Activated naive CD4-positive, alpha-beta T cell treated with anti-CD3 and anti-CD28 coated beads for 36 hours (primary cell): Measurements from ENCODE around the gene TNFRSF21. TPM values are rescaled to one million over a fixed set of nuclear protein-coding genes. Genes with fewer than 3 reads are reported as not detected.

Experiments
- CTCF ChIA-PET: fragments of 350-600 bp; sonication (Branson Sonifier 250); formaldehyde crosslinking; loops from one replicate; lab custom pipeline; 2021; ENCODE audit warnings: antibody characterized with exemption; lab: Charles Lee
- DNase-seq: peaks from one replicate; pipeline ENCODE4 v3.0.0-alpha.2; 2020
- H3K27ac Mint-ChIP-seq: one replicate; pipeline ENCODE4 v1.8.0; 2021; ENCODE audit warnings: mild to moderate bottlenecking, mixed read lengths
- H3K27me3 Mint-ChIP-seq: one replicate; pipeline ENCODE4 v1.8.0; 2021; ENCODE audit warnings: low read depth, mixed read lengths
- H3K36me3 Mint-ChIP-seq: one replicate; pipeline ENCODE4 v1.8.0; 2021; ENCODE audit warnings: low read depth, mixed read lengths
- H3K4me1 Mint-ChIP-seq: one replicate; pipeline ENCODE4 v1.8.0; 2021; ENCODE audit warnings: low read depth, mixed read lengths
- H3K4me3 Mint-ChIP-seq: one replicate; pipeline ENCODE4 v1.8.0; 2021; ENCODE audit warnings: mild to moderate bottlenecking, moderate library complexity, mixed read lengths
- H3K9me3 Mint-ChIP-seq: one replicate; pipeline ENCODE4 v1.8.0; 2021; ENCODE audit warnings: mixed read lengths
- intact Hi-C: fragments of 100-400 bp; cut with micrococcal nuclease; formaldehyde crosslinking; loops from one replicate; pipeline ENCODE4 v1.15.1; 2023
- total RNA-seq, 2 experiments: library from RNA; stranded (reverse); gene quantifications; one replicate each; pipeline ENCODE4 v1.2.3, GENCODE V29; 2021

Gene TNFRSF21, protein sequence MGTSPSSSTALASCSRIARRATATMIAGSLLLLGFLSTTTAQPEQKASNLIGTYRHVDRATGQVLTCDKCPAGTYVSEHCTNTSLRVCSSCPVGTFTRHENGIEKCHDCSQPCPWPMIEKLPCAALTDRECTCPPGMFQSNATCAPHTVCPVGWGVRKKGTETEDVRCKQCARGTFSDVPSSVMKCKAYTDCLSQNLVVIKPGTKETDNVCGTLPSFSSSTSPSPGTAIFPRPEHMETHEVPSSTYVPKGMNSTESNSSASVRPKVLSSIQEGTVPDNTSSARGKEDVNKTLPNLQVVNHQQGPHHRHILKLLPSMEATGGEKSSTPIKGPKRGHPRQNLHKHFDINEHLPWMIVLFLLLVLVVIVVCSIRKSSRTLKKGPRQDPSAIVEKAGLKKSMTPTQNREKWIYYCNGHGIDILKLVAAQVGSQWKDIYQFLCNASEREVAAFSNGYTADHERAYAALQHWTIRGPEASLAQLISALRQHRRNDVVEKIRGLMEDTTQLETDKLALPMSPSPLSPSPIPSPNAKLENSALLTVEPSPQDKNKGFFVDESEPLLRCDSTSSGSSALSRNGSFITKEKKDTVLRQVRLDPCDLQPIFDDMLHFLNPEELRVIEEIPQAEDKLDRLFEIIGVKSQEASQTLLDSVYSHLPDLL
- 1 to 10 TPM; 3.6 to 4.3 TPM for total RNA-seq

DNA sequence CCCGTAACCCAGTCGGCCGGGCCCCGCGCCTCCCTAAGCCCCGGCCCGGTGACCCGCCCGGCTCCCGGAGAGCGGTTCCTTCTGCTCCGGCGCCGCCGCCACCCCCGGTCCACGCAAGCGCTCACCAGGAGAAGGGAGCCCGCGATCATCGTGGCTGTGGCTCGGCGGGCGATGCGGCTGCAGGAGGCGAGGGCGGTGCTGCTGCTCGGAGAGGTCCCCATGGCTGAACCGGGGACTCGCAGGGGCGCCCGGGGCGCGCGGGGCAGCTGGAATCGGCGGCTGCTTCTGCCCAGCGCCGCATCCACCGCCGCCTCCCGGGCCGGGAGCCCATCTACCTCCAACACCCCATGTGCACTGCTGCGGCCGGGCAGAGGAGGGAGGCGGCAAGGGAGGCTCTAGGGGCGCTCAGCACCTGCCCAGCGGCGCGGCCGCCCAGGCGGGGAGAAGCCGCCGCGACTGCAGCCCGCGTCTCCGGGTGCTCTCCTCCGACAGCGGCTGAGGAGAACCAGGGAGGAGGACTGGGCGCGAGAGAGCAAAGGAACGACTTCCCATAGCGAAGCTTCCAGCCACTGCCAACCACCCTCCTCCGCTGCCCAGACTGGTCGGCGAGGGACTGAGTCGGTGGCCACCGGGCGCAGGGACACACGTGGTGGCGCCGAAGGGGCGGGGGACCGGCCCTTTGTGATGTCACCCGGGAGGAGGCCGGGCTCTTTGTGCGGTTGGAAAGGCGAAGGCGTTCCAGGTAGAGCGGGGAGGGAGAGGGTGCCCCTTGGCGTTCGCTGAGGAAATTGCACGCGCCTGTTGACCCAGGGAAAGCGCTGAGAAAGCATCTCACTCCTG is at the start of gene TNFRSF21:
TSS of gene TNFRSF21 (minus strand) at position 615 of the 840 bp plus-strand sequence. CDS start at position 221, 394 bp downstream.
- H3K27me3 Mint-ChIP-seq: peaks cover 42% of the 10 kb centered on the region
- CTCF ChIA-PET: interaction anchor here (0.6 to 5.7 kb wide), 4 partner anchors 31 to 216 kb away, joined by 3 to 31 read pairs (median 3); no protein-coding TSS in a partner anchor

DNA sequence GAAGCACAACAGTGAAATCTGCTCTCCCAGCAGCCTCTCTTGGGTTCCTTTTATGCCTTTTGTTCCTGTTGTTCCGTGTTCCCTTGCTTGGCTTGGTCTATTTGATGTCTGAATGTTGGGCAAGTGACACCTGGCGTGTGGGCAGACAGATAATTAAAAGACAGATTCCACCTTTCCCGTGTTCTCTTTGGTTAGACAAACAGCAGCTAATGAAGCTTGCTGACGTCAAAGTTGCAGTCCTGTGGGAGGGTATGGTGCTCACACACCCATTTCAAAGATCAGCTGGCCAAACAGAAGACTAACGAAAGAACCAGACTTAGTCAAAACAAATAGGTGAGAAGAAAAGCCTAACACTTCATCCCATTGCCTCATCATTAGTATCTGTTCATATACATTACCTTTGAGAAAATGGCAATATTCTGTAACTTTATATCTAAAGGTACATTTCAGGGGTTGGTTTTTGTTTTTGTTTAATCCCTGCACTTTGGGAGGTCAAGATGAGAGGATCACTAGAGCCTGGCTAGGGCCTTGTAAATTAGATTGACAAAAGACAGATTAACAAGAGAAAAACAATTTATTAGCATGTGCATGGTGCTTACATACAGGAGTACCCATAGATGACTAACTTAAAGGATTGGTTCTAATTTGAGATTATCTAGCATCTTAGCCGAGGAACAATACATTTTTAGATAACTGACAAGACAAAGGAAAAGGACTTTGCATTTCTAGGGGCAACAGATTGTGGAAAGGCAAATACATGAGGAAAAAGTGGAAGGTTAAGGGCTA is 48.9 kb upstream of the TNFRSF21 start:
- no peak overlapping the region for H3K4me3 Mint-ChIP-seq
- DNase-seq: no peak
- no peak overlapping the region for H3K27ac Mint-ChIP-seq
- H3K27me3 Mint-ChIP-seq: peaks cover 18% of the 10 kb centered on the region
- H3K36me3 Mint-ChIP-seq: no peaks in the 10 kb centered on the region
- no peaks in the 10 kb centered on the region for H3K9me3 Mint-ChIP-seq
- intact Hi-C loops: no loop called here
- H3K4me1 Mint-ChIP-seq: no peaks in the 10 kb centered on the region
- CTCF ChIA-PET: interaction anchor here (0.6 kb wide), 1 partner anchor 260 kb away, joined by 4 read pairs; no protein-coding TSS in a partner anchor

More for the DNA sequence above, at the start of gene TNFRSF21:
- H3K4me3 Mint-ChIP-seq: peak within 1 kb of the TSS; percentile 74
- H3K4me1 Mint-ChIP-seq: peaks cover 7% of the 10 kb centered on the region
- no peak within 1 kb of the TSS for H3K27ac Mint-ChIP-seq
- intact Hi-C loops: loop anchor here (1.0 to 5.0 kb wide), 5 partner anchors 65 to 890 kb away; no protein-coding TSS in a partner anchor
- DNase-seq: peak; percentile 91
- no peaks in the 10 kb centered on the region for H3K36me3 Mint-ChIP-seq
- no peaks in the 10 kb centered on the region for H3K9me3 Mint-ChIP-seq

DNA sequence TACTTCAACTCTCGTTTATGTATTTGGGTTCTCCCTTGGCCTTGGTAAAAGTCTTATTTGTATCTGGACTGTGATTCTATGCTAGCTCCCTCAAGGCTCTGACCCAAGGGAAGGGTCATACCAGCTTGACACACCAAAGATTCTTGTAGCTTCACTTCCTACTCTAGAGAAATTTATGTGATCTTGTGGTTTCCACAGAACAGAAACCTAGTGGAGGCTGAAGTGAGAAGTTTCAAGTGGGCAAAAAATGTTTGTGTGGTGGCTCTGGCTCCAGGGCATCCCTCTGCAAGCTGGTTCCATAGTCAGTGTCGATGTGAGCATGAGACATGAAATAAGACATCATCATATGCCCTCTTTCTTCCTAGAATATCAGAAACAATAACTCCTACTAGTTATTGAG is 48.1 kb upstream of the TNFRSF21 start:
- Mint-ChIP-seq H3K27ac (no peak overlapping the region), H3K36me3 (no peaks in the 10 kb centered on the region), H3K9me3 (no peaks in the 10 kb centered on the region), H3K27me3 (peaks cover 22% of the 10 kb centered on the region), H3K4me3 (no peak overlapping the region), H3K4me1 (no peaks in the 10 kb centered on the region)
- CTCF ChIA-PET: interaction anchor here (0.6 kb wide), 1 partner anchor 260 kb away, joined by 4 read pairs; no protein-coding TSS in a partner anchor
- no peak for DNase-seq
- intact Hi-C loops: no loop called here

DNA sequence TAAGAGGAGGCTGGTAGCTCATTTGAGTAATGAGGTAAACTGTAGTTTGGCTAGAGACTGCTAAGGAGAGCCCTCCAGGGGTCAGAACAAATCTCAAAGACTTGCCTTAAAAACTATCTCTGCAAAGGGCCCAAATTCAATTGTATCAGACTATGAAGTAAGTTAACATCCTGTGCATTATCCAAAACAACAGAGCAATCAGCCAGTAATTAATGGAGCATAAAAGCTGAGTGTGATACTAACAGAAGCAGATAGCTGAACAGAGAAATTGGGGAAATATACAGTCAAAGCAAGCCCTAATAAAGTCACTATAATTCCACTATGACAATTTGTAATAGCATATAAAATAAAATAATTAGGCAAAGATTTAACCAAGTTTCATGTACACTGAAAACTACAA is 45.8 kb upstream of the TNFRSF21 start:
- H3K36me3 Mint-ChIP-seq: no peaks in the 10 kb centered on the region

DNA sequence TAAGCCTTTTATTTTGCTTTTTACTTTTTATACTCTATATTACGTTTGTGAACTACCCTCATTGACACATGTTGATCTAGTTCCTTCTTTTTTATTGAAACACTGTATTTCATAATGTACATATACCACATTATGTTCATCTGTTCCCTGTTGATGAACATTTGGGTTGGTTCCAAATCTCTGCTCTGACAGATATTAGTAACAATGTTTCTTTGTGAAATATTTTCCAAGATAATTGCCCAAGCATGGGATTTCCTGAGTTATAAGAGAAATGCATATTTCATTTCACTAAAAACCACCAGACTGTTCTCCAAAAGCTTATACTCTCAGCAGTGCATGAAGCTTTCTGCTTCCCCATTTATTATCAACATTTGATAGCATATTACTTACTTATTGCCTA is 44.2 kb upstream of the TNFRSF21 start:
- no peak overlapping the region for H3K27ac Mint-ChIP-seq
- intact Hi-C loops: no loop called here

More for the DNA sequence above, 45.8 kb upstream of the TNFRSF21 start:
- Mint-ChIP-seq H3K9me3 (no peaks in the 10 kb centered on the region), H3K27ac (no peak overlapping the region), H3K4me3 (no peak overlapping the region), H3K4me1 (no peaks in the 10 kb centered on the region), H3K27me3 (peaks cover 25% of the 10 kb centered on the region)
- intact Hi-C loops: no loop called here
- DNase-seq: no peak
- CTCF ChIA-PET: no interaction called here

DNA sequence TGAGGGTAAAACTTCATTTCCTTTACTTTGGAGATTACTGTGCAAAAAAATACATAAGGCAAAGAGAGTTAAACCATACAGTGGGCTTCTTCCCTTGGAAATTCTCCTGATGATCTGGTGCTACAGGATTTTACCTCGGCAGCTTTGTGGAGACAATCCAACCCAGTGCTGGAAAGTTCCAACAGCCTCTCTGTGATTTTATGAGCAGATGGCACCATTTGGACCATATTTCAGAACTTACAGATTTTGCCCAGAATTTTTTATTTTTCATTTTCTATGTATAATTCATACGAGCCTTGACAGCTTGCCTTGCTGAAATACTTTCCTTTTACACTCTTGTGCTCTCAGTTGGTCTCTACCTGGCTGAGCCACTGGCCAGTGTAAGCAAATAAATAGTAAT is 43.3 kb upstream of the TNFRSF21 start:
- intact Hi-C loops: no loop called here
- H3K27me3 Mint-ChIP-seq: peaks cover 20% of the 10 kb centered on the region
- no peak overlapping the region for H3K4me3 Mint-ChIP-seq
- no peaks in the 10 kb centered on the region for H3K9me3 Mint-ChIP-seq
- peaks cover 2% of the 10 kb centered on the region for H3K36me3 Mint-ChIP-seq
- H3K4me1 Mint-ChIP-seq: no peaks in the 10 kb centered on the region
- CTCF ChIA-PET: no interaction called here
- H3K27ac Mint-ChIP-seq: no peak overlapping the region
- no peak for DNase-seq

More for the DNA sequence above, 44.2 kb upstream of the TNFRSF21 start:
- Mint-ChIP-seq H3K4me1 (no peaks in the 10 kb centered on the region), H3K9me3 (no peaks in the 10 kb centered on the region), H3K36me3 (peaks cover 2% of the 10 kb centered on the region), H3K27me3 (peaks cover 20% of the 10 kb centered on the region), H3K4me3 (no peak overlapping the region)
- CTCF ChIA-PET: no interaction called here
- no peak for DNase-seq

DNA sequence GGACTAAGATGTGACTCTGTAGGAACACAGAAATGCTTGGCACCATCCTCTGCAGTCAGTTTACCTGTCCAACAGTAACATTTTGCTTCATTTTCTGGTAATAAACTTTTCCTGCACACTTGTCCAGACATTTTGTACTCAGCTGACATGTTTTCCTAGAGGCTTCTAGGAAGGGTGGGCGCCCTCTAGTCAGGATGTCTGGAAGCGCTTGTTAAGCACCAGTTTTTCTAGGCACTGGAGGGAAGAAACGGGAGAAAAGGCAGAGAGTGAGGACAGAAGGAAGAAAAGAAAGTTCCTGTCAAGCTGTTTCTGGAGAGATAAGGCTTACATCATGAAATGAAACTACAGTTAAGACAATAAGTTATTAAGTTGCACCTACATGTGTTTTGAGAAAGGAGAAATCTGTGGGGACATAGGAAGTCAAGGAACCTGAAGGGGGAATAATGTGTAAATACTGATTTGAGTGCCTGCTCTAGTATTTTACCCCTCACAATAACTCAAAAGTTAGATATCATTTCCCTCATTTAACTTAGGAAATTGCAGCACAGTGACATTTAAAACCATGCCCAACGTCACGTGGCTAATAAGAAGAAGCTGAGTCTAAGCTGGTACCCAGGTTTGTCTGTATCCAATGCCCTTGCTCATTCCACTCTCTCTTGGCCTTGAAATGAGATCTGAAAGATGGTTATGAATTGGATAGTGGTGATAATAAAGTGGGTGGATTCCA is 42.7 kb upstream of the TNFRSF21 start:
- intact Hi-C loops: no loop called here
- no peaks in the 10 kb centered on the region for H3K9me3 Mint-ChIP-seq
- peaks cover 17% of the 10 kb centered on the region for H3K27me3 Mint-ChIP-seq
- DNase-seq: no peak
- no peak overlapping the region for H3K4me3 Mint-ChIP-seq
- no peak overlapping the region for H3K27ac Mint-ChIP-seq
- CTCF ChIA-PET: no interaction called here
- H3K4me1 Mint-ChIP-seq: no peaks in the 10 kb centered on the region
- H3K36me3 Mint-ChIP-seq: peaks cover 2% of the 10 kb centered on the region

DNA sequence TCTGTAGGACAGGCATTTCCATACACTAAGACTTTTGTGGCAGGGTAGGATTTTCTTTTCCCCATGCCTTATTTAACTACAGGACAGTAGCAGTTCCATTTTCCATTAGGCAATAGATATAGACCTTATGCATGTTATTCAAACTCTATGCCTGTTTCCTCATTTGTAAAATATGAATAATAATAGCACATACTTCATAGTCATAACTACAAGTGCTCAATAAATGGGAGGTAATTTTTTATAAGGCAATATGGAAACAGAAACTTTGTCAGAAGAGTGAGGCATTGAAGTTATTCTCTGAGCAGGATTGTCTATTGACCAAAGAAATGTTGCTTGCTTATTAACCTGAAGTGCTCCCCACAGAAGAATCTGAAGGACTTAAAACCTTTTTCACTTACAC is 41.9 kb upstream of the TNFRSF21 start:
- Mint-ChIP-seq H3K36me3 (peaks cover 2% of the 10 kb centered on the region), H3K9me3 (no peaks in the 10 kb centered on the region), H3K27me3 (peaks cover 14% of the 10 kb centered on the region), H3K4me1 (no peaks in the 10 kb centered on the region), H3K27ac (no peak overlapping the region), H3K4me3 (no peak overlapping the region)
- intact Hi-C loops: no loop called here
- CTCF ChIA-PET: no interaction called here
- no peak for DNase-seq

DNA sequence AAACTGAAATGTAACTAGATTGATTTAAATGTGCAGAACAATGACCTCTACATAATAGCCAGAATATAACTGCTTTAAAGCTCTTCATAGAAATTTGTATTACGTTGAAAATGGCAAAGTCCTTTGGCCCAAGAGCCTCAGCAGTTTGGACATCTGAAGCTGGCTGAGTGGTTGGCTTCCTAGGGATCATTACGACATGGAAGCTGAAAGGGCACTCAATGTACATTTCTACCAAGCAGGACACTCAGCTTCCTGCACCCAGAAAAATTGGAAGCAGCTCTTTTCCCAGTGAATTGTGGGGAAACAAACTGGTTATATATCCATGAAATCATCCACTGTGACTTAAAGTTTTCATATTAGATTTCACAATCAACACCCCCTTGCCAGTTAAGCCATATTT is 40.2 kb upstream of the TNFRSF21 start:
- no peak for DNase-seq
- peaks cover 14% of the 10 kb centered on the region for H3K27me3 Mint-ChIP-seq
- CTCF ChIA-PET: no interaction called here
- peaks cover 2% of the 10 kb centered on the region for H3K36me3 Mint-ChIP-seq
- intact Hi-C loops: no loop called here
- no peak overlapping the region for H3K27ac Mint-ChIP-seq
- H3K4me3 Mint-ChIP-seq: no peak overlapping the region
- no peaks in the 10 kb centered on the region for H3K9me3 Mint-ChIP-seq
- H3K4me1 Mint-ChIP-seq: no peaks in the 10 kb centered on the region

DNA sequence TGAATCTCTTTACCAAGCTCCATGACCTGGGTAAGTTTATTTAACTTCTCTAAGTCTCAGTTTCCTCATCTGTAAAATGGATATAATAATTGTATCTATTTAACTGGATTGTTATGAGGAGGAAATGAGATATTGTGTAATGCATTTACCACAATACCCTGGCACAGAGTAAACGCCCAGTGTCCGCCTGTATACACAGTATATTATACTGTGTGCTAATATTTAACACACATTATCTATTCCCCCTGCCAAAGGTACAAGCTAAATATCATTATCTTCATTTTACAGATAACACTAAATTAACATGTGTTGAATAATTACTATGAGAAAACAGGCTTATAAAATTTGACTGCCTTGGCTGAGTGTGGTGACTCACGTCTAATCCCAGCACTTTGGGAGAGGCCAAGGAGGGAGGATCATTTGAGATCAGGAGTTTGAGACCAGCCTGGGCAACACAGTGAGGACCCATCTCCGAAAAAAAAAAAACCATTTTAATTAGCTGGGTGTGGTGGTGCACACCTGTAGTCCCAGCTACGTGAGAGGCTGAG is 38.7 kb upstream of the TNFRSF21 start:
- no peaks in the 10 kb centered on the region for H3K9me3 Mint-ChIP-seq
- intact Hi-C loops: no loop called here
- H3K4me3 Mint-ChIP-seq: no peak overlapping the region
- CTCF ChIA-PET: no interaction called here
- H3K27me3 Mint-ChIP-seq: peaks cover 7% of the 10 kb centered on the region
- no peak overlapping the region for H3K27ac Mint-ChIP-seq
- no peak for DNase-seq
- peaks cover 2% of the 10 kb centered on the region for H3K36me3 Mint-ChIP-seq
- no peaks in the 10 kb centered on the region for H3K4me1 Mint-ChIP-seq

DNA sequence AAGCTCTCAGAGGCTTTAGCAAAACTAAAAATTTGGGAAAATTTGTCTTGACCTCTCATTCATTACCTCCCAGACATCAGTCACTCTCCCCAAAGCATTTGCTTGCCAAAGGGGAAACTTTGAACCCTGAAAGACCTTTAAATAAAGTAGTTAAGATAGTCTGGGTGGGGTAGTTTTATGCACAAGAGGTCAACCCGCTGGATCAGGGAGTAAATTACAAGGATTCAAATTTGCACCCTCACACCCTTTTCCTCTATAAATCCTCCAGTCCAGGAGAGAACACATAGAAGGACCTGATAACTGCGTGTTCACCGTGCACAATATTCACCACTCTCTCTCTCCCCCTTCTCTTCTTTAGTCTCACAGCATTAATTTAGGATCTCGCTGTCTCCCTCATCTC is 36.1 kb upstream of the TNFRSF21 start:
- no peaks in the 10 kb centered on the region for H3K9me3 Mint-ChIP-seq
- no peaks in the 10 kb centered on the region for H3K4me1 Mint-ChIP-seq
- H3K27me3 Mint-ChIP-seq: no peaks in the 10 kb centered on the region
- no peak overlapping the region for H3K27ac Mint-ChIP-seq
- intact Hi-C loops: no loop called here
- DNase-seq: no peak
- H3K36me3 Mint-ChIP-seq: peaks cover 2% of the 10 kb centered on the region
- CTCF ChIA-PET: no interaction called here
- H3K4me3 Mint-ChIP-seq: no peak overlapping the region
